ENCODE data around the gene MTFMT.

Gene MTFMT

DNA sequence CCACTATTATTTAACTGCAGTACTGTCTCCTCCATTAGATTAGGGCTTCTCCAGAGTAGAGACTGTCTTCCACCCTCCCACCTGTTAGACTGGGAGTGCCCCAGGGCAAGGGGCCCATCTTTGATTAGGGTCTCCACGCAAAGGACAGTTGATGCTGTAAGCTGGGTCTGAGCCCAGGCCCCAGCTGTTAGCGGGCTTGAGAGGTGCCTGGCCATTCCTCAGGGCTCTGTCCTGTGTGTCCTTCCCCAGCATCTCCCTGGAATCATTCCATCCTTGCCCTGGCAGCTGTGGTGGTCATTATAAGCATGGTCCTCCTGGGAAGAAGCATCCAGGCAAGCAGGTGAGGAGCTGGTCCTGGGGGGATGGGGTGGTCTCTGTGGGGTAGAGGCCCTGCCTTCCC is 21.8 kb upstream of the MTFMT start:
- Histone ChIP-seq H3K27me3 (ENCODE audit: insufficient read depth, poor library complexity, severe bottlenecking) (no peaks in the 10 kb centered on the region), H3K4me3 (replicated peaks; ENCODE audit: insufficient read depth, low read length) (no peak overlapping the region), H3K27ac (replicated peaks) (no peak overlapping the region)
- DNase-seq (ENCODE audit: low read depth in 1 of 2, low spot score in 1 of 2) = no peak
- TF ChIP-seq, protein P1, sequence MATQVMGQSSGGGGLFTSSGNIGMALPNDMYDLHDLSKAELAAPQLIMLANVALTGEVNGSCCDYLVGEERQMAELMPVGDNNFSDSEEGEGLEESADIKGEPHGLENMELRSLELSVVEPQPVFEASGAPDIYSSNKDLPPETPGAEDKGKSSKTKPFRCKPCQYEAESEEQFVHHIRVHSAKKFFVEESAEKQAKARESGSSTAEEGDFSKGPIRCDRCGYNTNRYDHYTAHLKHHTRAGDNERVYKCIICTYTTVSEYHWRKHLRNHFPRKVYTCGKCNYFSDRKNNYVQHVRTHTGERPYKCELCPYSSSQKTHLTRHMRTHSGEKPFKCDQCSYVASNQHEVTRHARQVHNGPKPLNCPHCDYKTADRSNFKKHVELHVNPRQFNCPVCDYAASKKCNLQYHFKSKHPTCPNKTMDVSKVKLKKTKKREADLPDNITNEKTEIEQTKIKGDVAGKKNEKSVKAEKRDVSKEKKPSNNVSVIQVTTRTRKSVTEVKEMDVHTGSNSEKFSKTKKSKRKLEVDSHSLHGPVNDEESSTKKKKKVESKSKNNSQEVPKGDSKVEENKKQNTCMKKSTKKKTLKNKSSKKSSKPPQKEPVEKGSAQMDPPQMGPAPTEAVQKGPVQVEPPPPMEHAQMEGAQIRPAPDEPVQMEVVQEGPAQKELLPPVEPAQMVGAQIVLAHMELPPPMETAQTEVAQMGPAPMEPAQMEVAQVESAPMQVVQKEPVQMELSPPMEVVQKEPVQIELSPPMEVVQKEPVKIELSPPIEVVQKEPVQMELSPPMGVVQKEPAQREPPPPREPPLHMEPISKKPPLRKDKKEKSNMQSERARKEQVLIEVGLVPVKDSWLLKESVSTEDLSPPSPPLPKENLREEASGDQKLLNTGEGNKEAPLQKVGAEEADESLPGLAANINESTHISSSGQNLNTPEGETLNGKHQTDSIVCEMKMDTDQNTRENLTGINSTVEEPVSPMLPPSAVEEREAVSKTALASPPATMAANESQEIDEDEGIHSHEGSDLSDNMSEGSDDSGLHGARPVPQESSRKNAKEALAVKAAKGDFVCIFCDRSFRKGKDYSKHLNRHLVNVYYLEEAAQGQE (IDR thresholded peaks at IDR 0.05; ENCODE audit: insufficient replicate concordance, low read depth) = no peak
- no peak for TF ChIP-seq GABPA (IDR thresholded peaks at IDR 0.05; ENCODE audit: low read depth)
- TF ChIP-seq POLR2AphosphoS5 (IDR thresholded peaks at IDR 0.05; ENCODE audit: low read depth) = no peak
- no peak for TF ChIP-seq SPI1 (IDR thresholded peaks at IDR 0.05; ENCODE audit: borderline replicate concordance, low read depth)
- TF ChIP-seq, protein P2, sequence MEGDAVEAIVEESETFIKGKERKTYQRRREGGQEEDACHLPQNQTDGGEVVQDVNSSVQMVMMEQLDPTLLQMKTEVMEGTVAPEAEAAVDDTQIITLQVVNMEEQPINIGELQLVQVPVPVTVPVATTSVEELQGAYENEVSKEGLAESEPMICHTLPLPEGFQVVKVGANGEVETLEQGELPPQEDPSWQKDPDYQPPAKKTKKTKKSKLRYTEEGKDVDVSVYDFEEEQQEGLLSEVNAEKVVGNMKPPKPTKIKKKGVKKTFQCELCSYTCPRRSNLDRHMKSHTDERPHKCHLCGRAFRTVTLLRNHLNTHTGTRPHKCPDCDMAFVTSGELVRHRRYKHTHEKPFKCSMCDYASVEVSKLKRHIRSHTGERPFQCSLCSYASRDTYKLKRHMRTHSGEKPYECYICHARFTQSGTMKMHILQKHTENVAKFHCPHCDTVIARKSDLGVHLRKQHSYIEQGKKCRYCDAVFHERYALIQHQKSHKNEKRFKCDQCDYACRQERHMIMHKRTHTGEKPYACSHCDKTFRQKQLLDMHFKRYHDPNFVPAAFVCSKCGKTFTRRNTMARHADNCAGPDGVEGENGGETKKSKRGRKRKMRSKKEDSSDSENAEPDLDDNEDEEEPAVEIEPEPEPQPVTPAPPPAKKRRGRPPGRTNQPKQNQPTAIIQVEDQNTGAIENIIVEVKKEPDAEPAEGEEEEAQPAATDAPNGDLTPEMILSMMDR (IDR thresholded peaks at IDR 0.05; ENCODE audit: insufficient read depth, low read length) = no peak

DNA sequence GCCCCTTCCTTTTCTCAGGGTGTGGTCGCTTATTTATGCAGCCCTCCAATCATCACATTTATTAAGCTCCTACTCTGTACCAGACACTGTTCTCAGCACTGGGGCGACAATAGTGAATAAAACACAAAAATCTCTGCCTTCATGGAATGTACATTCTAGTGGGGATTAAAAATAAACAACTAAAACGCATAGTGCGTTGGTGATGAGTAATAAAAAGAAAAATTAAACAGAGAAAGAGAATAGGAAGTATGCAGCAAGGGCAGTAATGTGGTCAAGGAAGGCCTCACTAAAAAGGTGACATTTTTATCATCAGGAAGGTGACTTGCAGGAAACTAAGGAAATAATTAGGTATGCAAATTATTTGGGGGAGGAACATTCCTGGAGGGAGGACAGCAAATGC is 20.8 kb upstream of the MTFMT start:
- no peak overlapping the region for H3K4me3 ChIP-seq (replicated peaks; ENCODE audit: insufficient read depth, low read length)
- no peak overlapping the region for H3K27ac ChIP-seq (replicated peaks)
- DNase-seq (ENCODE audit: low read depth in 1 of 2, low spot score in 1 of 2) = no peak
- no peaks in the 10 kb centered on the region for H3K27me3 ChIP-seq (ENCODE audit: insufficient read depth, poor library complexity, severe bottlenecking)
- TF ChIP-seq, protein P1 (IDR thresholded peaks at IDR 0.05; ENCODE audit: insufficient replicate concordance, low read depth) = no peak
- TF ChIP-seq GABPA (IDR thresholded peaks at IDR 0.05; ENCODE audit: low read depth) (no peak), SPI1 (IDR thresholded peaks at IDR 0.05; ENCODE audit: borderline replicate concordance, low read depth) (no peak), POLR2AphosphoS5 (IDR thresholded peaks at IDR 0.05; ENCODE audit: low read depth) (no peak)
- TF ChIP-seq, protein P2 (IDR thresholded peaks at IDR 0.05; ENCODE audit: insufficient read depth, low read length) = no peak

DNA sequence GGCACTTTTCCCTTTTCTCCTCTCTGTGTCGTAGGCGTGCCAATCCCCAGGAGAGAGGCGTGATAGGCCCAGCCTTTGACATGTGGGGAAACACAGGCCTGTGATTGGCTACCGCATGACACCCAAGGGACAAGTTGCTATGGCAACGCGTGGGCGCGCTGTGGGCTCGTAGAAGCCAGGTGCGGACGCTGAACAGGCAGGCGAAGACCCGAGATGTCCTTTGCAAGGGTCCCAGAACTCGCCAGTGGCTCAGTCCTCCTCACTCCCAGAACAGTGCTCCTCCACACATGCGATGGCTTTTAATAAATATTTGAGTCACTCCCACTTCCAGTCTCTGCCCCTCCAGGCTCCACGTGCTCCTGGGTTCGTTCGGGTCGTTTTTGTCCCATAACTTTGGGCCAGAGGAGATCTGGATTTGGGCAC is 20.0 kb upstream of the MTFMT start:
- no peaks in the 10 kb centered on the region for H3K27me3 ChIP-seq (ENCODE audit: insufficient read depth, poor library complexity, severe bottlenecking)
- no peak overlapping the region for H3K27ac ChIP-seq (replicated peaks)
- peak; percentile 82 for DNase-seq (ENCODE audit: low read depth in 1 of 2, low spot score in 1 of 2)
- peak overlapping the region; percentile 10; the same call in 1 of the 2 replicates for H3K4me3 ChIP-seq (replicated peaks; ENCODE audit: insufficient read depth, low read length)
- TF ChIP-seq SPI1 (IDR thresholded peaks at IDR 0.05; ENCODE audit: borderline replicate concordance, low read depth) = no peak
- TF ChIP-seq, protein P1 (IDR thresholded peaks at IDR 0.05; ENCODE audit: insufficient replicate concordance, low read depth) = no peak

Measured in HL-60 (cell line).